WERI-Rb-1 (cell line): Measurements from ENCODE around the gene BNC2.

ENCODE experiments used
- DNase-seq: peaks from one replicate; pipeline ENCODE4 v3.0.0-alpha.2; 2020
- H3K27ac ChIP-seq: fragments of 250-450 bp; sonication (Bioruptor Pico); 2 replicates; pipeline ENCODE4 v1.5.1; 2020; ENCODE audit warnings: mild to moderate bottlenecking, moderate library complexity
- H3K27me3 ChIP-seq: fragments of 250-450 bp; sonication (Bioruptor Pico); 2 replicates; pipeline ENCODE4 v1.5.1; 2021; ENCODE audit warnings: mild to moderate bottlenecking, low read depth, moderate library complexity; ENCODE audit not compliant: insufficient read depth, severe bottlenecking
- H3K36me3 ChIP-seq: fragments of 250-450 bp; sonication (Bioruptor Pico); 2 replicates; pipeline ENCODE4 v1.5.1; 2020; ENCODE audit warnings: mild to moderate bottlenecking, moderate library complexity
- H3K4me3 ChIP-seq: 2 replicates; pipeline ENCODE4 v1.5.1; 2011; ENCODE audit warnings: low read depth, mild to moderate bottlenecking, control low read depth, low read length
- H3K9me3 ChIP-seq: fragments of 250-450 bp; sonication (Bioruptor Pico); 2 replicates; pipeline ENCODE4 v1.5.1; 2021; ENCODE audit warnings: mild to moderate bottlenecking, moderate library complexity; ENCODE audit not compliant: severe bottlenecking
- CTCF ChIP-seq: IDR thresholded peaks from 2 replicates; pipeline ENCODE4 v1.5.1; 2011; ENCODE audit warnings: low read depth, mild to moderate bottlenecking, control low read depth, inconsistent platforms, low read length

BNC2 gene

GRCh38 chr9:16867576-16868311, 2.7 kb downstream of the BNC2 start:
- H3K4me3 ChIP-seq, result no peak overlapping the region
- H3K27me3 ChIP-seq, result peaks cover 9% of the 10 kb centered on the region
- no peaks in the 10 kb centered on the region for H3K36me3 ChIP-seq
- H3K9me3 ChIP-seq, result no peaks in the 10 kb centered on the region
- DNase-seq, result no peak
- no peak for TF ChIP-seq CTCF
- no peak overlapping the region for H3K27ac ChIP-seq

GRCh38 chr9:16866587-16866986, 3.9 kb downstream of the BNC2 start:
- H3K4me3 ChIP-seq, result no peak overlapping the region
- no peak overlapping the region for H3K27ac ChIP-seq
- H3K27me3 ChIP-seq, result peaks cover 9% of the 10 kb centered on the region
- DNase-seq, result no peak
- H3K36me3 ChIP-seq, result no peaks in the 10 kb centered on the region
- H3K9me3 ChIP-seq, result no peaks in the 10 kb centered on the region
- no peak for TF ChIP-seq CTCF

GRCh38 chr9:16864649-16865434, 5.6 kb downstream of the BNC2 start:
- Histone ChIP-seq H3K9me3 (no peaks in the 10 kb centered on the region), H3K27ac (no peak overlapping the region), H3K36me3 (no peaks in the 10 kb centered on the region), H3K27me3 (peaks cover 8% of the 10 kb centered on the region), H3K4me3 (no peak overlapping the region)
- no peak for TF ChIP-seq CTCF
- DNase-seq, result no peak

- Histone ChIP-seq H3K27ac (no peak overlapping the region), H3K4me3 (no peak overlapping the region), H3K36me3 (no peaks in the 10 kb centered on the region), H3K9me3 (no peaks in the 10 kb centered on the region), H3K27me3 (no peaks in the 10 kb centered on the region)
- DNase-seq, result no peak
- TF ChIP-seq CTCF, result no peak
Measured at GRCh38 chr9:16848179-16848578, 22.3 kb downstream of the BNC2 start.

DNA sequence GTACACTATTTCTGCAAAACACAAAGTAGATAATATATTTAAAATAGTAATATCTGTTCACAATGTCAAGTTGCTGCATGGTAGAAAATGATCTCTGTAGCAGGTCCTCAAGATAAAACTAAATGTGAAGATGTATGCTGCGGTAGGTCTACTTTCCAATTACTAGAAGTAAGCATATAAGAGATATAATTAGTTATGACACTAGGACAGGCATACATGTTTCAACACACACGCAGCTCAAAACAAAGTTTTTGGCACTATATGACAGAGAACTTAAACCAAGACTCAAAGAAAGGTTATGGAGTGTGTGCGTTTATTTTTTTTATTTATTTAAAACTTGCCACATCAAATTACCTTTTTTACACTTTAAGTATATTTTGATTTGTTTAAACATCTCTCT, 23.5 kb downstream of the BNC2 start:
- no peak overlapping the region for H3K4me3 ChIP-seq
- H3K27ac ChIP-seq, result no peak overlapping the region
- H3K9me3 ChIP-seq, result no peaks in the 10 kb centered on the region
- no peak for DNase-seq
- TF ChIP-seq CTCF, result no peak
- no peaks in the 10 kb centered on the region for H3K36me3 ChIP-seq
- no peaks in the 10 kb centered on the region for H3K27me3 ChIP-seq

DNA sequence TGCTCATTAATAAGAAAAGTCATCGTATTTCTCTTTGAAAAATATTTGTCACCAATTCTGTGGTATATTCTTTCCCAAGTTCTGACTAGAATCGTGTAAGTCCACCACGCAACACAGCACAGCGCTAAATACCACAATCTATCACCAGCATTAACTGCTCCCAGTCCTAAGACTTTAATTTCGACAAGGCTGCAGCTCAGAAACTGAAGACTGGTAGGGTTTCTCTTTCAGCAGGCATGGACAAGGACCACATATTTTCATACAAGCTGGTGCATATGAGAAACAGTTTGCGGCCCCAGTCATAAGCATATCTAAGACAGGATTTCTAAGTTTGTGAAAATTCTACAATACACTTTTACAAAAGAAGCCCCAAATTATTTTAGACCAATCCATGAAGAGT, 24.1 kb downstream of the BNC2 start:
- no peaks in the 10 kb centered on the region for H3K27me3 ChIP-seq
- no peak overlapping the region for H3K4me3 ChIP-seq
- no peaks in the 10 kb centered on the region for H3K36me3 ChIP-seq
- TF ChIP-seq CTCF, result no peak
- H3K9me3 ChIP-seq, result no peaks in the 10 kb centered on the region
- no peak for DNase-seq
- no peak overlapping the region for H3K27ac ChIP-seq
